Activated CD8-positive, alpha-beta memory T cell treated with anti-CD3 and anti-CD28 coated beads, Interleukin-2, amount 50 U/mL, for 48 hours (primary cell): ENCODE results near the gene CNOT6L.
"Not testable (repeated sequence)": the region's sequence is repeated elsewhere in the genome, so short reads cannot be mapped to it uniquely, and the experiment has no call there.

Experiments
- DNase-seq: peaks from one replicate; pipeline ENCODE4 v3.0.0-alpha.2; 2020

Gene CNOT6L

GRCh38 chr4:77818602-77819403 lies at the start of gene CNOT6L:
Gene CNOT6L (minus strand): TSS chr4:77819368. CDS start chr4:77819308, 60 bp downstream.
- DNase-seq, result peak; percentile 87

- no peak for DNase-seq
Observed at GRCh38 chr4:77865259-77865658, 46.1 kb upstream of the CNOT6L start.

GRCh38 chr4:77863341-77863740 lies 44.2 kb upstream of the CNOT6L start:
- DNase-seq, result not testable (repeated sequence)

- peak; percentile 89 for DNase-seq
Observed at GRCh38 chr4:77862478-77863216, 43.5 kb upstream of the CNOT6L start, which contains the start of gene MRPL1. Gene MRPL1 (plus strand): TSS chr4:77862830. CDS start chr4:77862849, 19 bp downstream.

- no peak for DNase-seq
Observed at GRCh38 chr4:77861495-77861894, 42.3 kb upstream of the CNOT6L start.

GRCh38 chr4:77859256-77859655 lies 40.1 kb upstream of the CNOT6L start:
- DNase-seq, result no peak

GRCh38 chr4:77856152-77856551 lies 37.0 kb upstream of the CNOT6L start:
- DNase-seq, result no peak

GRCh38 chr4:77854431-77855111 lies 35.4 kb upstream of the CNOT6L start:
- DNase-seq, result no peak

- DNase-seq, result peak; percentile 72
Observed at GRCh38 chr4:77852892-77853495, 33.8 kb upstream of the CNOT6L start.

GRCh38 chr4:77849278-77849965 lies 30.3 kb upstream of the CNOT6L start:
- DNase-seq, result no peak

GRCh38 chr4:77848508-77848907 lies 29.3 kb upstream of the CNOT6L start:
- no peak for DNase-seq

- no peak for DNase-seq
Observed at GRCh38 chr4:77845929-77846328, 26.8 kb upstream of the CNOT6L start.

GRCh38 chr4:77845400-77845799 lies 26.2 kb upstream of the CNOT6L start:
- DNase-seq, result no peak

- no peak for DNase-seq
Observed at GRCh38 chr4:77844363-77844762, 25.2 kb upstream of the CNOT6L start.

- DNase-seq, result no peak
Observed at GRCh38 chr4:77843628-77844027, 24.5 kb upstream of the CNOT6L start.

GRCh38 chr4:77834403-77834802 lies 15.2 kb upstream of the CNOT6L start:
- no peak for DNase-seq

GRCh38 chr4:77833126-77833724 lies 14.1 kb upstream of the CNOT6L start:
- DNase-seq, result no peak

GRCh38 chr4:77827343-77827742 lies 8.2 kb upstream of the CNOT6L start:
- DNase-seq, result no peak

- DNase-seq, result no peak
Observed at GRCh38 chr4:77826275-77826674, 7.1 kb upstream of the CNOT6L start.

- no peak for DNase-seq
Observed at GRCh38 chr4:77821775-77822174, 2.6 kb upstream of the CNOT6L start.

- no peak for DNase-seq
Observed at GRCh38 chr4:77820649-77821561, 1.7 kb upstream of the CNOT6L start.
